GM19324 (cell line): ENCODE results near the gene SUN5.

Experiments
- ATAC-seq: cut with Tn5 transposase; IDR thresholded peaks from one replicate; pipeline ENCODE4 v1.9.1; 2021; ENCODE audit warnings: mild to moderate bottlenecking, moderate library complexity; ENCODE audit not compliant: unreplicated experiment, low FRiP score

The SUN5 gene

GRCh38 chr20:32997431-32997830 lies 6.8 kb downstream of the SUN5 start:
- no peak for ATAC-seq

DNA sequence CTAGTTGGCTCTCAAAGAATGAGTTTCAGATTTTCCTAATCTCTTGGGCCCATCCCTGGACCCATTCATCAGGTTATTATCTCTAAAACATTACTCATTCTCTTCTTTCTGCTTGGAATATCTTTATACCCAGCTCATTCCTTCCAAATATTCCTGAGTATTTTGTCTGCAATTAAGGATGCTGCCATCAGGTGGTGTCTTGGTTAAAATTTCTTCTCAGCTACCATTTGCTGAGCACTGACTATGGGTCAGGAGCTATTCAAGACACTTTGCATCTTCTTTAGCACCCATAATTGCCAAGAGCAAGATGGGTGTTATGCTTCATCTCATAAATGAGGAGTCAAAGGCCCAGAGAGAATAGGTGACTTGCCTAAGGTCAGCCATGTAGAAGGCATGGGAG lies 8.4 kb downstream of the SUN5 start:
- ATAC-seq, result no peak

- no peak for ATAC-seq
Observed at GRCh38 chr20:32993496-32994050, 10.7 kb downstream of the SUN5 start.

DNA sequence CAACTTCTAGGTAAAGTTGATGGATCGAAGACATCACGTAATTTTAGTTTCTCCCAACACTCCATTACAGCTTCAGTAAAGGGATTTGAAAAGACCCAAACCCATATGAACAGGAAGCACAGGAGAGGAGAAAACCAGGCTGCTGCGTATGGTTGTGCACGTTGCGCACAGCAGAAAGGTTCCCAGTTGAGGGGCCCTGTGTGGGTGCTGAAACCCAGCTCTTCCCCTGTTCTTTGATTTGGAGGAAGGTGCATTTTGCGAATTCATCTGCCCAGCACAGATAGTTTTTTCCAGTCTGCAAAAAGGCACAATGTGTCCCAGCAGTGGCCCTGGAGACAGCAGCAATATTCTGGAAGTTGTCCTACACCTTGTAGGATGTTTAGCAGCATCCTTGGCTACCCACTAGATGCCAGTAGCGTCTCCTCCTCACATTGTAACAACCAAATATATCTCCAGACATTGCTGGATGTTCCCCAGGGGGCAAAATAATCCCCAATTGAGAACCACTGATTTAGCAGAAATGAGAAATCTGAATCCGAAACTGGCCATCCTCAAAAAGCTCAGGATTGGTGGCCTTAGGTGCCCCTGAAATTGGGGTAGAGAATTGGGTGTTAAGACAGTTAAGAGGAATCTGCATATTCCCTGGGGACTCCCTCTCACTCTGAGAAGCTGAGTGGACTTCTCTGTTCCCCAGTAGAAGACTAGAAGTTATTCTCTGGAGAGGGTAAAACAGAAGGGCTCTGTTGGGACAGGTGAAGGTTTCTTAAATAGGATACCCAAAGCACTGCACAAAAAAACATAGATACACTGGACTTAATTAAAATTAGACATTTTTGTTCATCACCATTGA lies 12.2 kb downstream of the SUN5 start:
- no peak for ATAC-seq

GRCh38 chr20:32991383-32991782 lies 12.8 kb downstream of the SUN5 start:
- no peak for ATAC-seq

GRCh38 chr20:32990426-32990825 lies 13.8 kb downstream of the SUN5 start:
- ATAC-seq, result no peak

DNA sequence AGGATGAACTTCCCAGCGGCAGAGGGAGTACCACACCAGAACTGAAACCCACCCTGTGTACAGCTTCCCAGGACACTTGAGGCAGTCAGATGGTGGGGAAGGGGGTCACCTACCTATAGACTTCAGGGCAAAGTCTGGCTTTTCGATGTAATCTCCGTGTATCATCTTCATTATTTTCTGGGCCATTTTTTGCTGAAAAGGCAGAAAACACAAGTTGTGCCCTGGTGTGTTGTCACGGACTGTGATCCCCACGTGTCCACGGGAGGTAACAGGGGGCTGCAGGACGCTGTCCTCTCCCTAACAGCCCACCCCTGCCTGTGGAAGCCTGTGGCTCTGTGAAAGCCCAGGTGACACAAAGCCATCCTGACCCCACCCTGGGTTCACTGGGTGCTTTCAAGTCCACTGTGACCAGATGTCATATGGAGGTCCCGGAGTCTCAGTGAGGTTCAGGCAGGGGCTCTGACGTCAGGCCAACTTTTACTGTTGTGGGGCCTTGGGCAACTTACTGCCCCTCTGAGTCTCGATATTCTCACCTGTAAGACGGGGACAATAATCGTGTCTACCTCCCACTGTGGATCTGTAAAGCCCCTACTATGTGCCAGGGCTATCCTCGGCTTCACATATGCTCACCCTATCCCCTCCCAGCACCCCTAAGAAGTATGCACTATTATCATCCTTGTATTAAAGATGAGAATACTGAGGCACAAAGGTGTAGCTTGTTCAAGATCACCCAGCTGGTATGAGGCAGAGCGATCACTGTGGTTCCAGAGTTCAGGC lies 14.5 kb downstream of the SUN5 start:
- ATAC-seq, result no peak

GRCh38 chr20:32988008-32988407 lies 16.2 kb downstream of the SUN5 start:
- no peak for ATAC-seq

- ATAC-seq, result no peak
Observed at GRCh38 chr20:32987044-32987825, 17.0 kb downstream of the SUN5 start.

DNA sequence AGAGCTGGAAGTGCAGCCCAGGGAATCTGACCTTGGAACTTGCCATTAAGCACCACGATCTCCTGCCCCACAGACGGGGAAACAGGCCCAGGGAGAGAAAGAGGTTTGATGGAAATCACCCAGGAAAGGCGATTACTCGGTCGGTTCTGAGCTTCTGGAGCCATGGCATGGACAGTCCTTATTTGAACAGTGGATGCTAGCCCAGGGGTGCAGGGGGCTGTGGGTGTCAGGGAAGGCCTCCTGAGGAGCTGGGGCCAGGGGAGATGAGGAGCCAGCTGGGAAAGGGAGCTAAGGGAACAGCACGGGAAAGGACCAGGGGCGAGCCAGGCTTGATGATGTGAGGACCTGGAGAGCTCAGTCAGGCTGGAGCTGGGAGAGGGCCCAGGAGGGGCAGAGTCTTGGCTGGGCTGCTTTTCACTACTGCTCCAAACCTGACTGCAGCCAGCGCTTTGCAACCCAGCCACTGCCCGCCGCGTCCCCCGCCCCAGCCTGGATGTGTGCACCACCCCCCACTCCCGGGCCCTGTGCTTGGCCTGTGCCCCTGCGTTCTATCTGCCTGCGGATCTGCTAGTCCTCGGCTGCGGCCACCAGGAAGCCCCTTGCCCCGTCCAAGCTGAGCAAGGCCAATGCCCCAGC lies 17.8 kb downstream of the SUN5 start:
- no peak for ATAC-seq

DNA sequence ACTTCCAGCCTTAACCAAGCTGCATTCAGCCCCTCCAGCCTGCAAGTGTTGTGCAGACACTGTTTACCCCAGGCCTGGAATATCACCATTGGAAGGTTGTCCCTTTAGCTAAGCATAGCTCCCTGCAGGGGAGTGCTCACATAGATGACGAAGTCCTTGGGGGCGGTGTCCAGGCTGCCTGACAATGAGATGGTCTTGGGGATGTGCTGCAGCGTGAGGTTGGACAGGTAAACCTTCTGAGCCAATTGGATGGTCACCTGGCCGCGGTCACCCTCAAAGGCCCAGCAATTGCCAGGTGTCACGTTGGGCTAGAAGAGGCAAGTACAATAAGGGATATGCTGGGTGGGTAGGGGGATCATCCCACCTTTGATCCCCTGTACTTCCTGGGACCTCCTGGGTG lies 18.6 kb downstream of the SUN5 start:
- no peak for ATAC-seq

- ATAC-seq, result no peak
Observed at GRCh38 chr20:32984631-32985354, 19.4 kb downstream of the SUN5 start.

- no peak for ATAC-seq
Observed at GRCh38 chr20:32984196-32984595, 20.0 kb downstream of the SUN5 start.

DNA sequence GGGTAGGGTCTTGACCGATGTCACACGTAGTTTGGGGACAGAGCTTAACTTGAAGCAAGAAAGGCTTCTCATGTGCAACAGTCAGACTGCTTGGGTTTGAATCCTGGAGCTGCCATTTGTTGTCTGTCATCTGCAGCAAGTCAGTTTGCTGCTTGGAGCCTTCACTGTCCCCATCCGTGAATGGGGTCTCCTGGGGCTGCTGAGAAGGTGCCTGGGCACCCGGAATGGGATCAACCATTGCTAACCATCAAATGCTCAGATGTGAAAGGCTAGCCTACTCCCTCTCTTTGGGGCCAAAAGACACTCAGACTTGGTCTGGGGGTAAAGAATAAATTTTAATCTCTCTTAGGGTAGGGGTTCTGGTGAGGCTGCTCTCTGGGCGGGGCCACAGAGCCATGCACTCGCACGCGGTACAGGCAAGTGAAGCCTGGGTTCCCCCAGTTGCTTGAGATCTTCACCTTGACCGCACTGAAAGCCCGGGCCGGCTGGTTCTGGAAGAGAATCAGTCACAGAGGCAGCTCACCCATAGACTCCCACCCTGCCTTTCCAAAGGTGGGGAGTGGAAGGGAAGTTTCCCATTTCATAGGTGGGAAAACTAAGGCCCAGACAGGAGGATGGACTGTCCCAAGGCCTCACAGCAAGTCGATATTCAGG lies 20.6 kb downstream of the SUN5 start:
- ATAC-seq, result no peak

DNA sequence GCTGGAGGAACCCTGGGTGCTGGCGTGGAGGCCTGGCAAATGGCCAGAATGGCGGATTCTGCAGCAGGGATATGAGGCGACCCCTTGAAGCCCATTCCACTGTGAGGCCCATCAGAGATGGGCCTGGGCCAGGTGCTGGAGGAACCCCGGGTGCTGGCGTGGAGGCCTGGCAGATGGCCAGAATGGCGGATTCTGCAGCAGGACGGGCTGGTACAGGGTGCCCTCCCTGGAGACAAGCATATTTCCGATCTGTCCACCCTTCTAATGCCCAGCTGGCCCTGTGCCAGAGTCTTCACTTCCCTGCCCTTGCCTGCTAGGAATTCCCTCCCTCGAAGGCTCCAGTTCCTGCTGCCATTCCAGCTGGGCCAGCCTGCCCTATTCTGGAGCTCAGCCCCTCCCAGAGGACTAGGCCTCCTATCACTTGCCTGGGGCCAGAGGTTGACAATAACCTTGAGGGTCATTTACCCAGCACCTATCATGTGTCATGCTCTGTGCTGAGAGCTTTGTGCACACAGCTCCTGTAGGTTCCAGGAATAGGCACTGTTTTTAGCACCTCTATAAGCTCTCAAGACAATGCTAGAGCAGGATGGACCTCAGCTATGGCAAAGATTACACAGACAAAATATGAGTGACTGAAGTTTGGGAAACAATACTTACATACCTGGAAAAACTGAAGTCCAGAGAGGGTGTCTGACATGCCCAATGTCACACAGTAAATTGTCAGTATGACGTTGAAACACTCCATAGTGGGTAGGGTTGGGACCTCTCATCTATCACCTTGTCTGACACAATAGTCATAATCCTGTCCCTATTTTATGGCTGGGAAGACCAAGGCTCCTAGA lies 21.4 kb downstream of the SUN5 start:
- no peak for ATAC-seq

DNA sequence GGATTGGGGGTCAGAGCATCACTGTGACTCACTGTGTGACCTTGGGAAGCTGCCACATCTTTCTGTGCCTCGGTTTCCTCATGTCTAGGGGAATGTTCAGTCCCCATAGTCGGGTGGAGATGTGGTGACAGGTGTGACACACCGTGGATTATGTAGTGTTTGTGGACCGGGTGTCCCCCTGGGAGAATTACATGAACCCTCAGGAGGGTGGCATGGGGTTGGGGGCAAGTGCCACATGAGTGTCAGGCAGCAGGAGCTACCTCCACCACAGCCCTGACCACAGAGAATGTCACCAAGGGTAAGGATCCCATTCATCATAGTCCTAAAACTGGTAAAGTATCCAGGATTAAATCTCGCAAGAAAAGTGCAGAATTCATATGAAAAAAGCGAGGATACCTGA lies 23.2 kb downstream of the SUN5 start:
- ATAC-seq, result no peak

GRCh38 chr20:32980131-32980941 lies 23.9 kb downstream of the SUN5 start:
- ATAC-seq, result no peak
